HCT116 (cell line): ENCODE measurements around the gene DPY19L3. TPM values are rescaled to one million over a fixed set of nuclear protein-coding genes. Genes with fewer than 3 reads are reported as not detected.

ENCODE experiments used
- ATAC-seq: fragments of 200-7000 bp; cut with Tn5 transposase; 2 replicates; pipeline ENCODE4 v1.9.1; 2020; ENCODE audit warnings: mild to moderate bottlenecking, moderate library complexity
- BruUV-seq: library from RNA; stranded (reverse); fragments of 400-500 nt; replicated peaks from 2 replicates; lab custom pipeline; 2021; lab: Mats Ljungman, UMichigan
- CTCF ChIA-PET: fragments of 300-600 bp; sonication (Branson Sonifier 250); formaldehyde crosslinking; loops from one replicate; lab custom pipeline; 2021; ENCODE audit warnings: antibody characterized with exemption; lab: Charles Lee
- POLR2A ChIA-PET: fragments of 300-600, 350-600 bp; sonication (Branson Sonifier 250); formaldehyde crosslinking; loops from one replicate; lab custom pipeline; 2021; ENCODE audit warnings: antibody characterized with exemption; lab: Charles Lee
- RAD21 ChIA-PET, 2 experiments: fragments of 300-600 bp; sonication (Branson Sonifier 250); formaldehyde crosslinking; loops; one replicate each; lab custom pipeline; 2023; ENCODE audit warnings: low total read pairs in 2 of 2; ENCODE audit not compliant: uncharacterized antibody in 2 of 2, unreplicated experiment in 2 of 2, low non-redundant PET in 1 of 2; lab: Charles Lee
- DNase-seq: peaks from one replicate; pipeline ENCODE4 v3.0.0-alpha.2; 2010; ENCODE audit warnings: low read depth, low spot score
- H2AFZ ChIP-seq: fragments of 200-600 bp; shearing (Covaris generic), sonication (generic); 2 replicates; pipeline ENCODE4 v1.6.1; 2017; ENCODE audit warnings: low read depth, mixed run types, mixed read lengths, antibody characterized with exemption, low read length; ENCODE audit not compliant: poor library complexity, severe bottlenecking
- H3K27ac ChIP-seq: 2 replicates; pipeline ENCODE4 v1.5.1; 2012; ENCODE audit warnings: low read depth, low read length
- H3K27me3 ChIP-seq: fragments of 200-600 bp; sonication (generic); 2 replicates; pipeline ENCODE4 v1.6.1; 2016; ENCODE audit warnings: mixed run types, low read length, mixed read lengths; ENCODE audit not compliant: insufficient read depth
- H3K36me3 ChIP-seq, 2 experiments: fragments of 200-500 bp in 1 of 2; fragments of 200-600 bp in 1 of 2; sonication (Bioruptor generic) in 1 of 2; sonication (generic) in 1 of 2; 2 replicates each; pipeline versions ENCODE4 v1.5.1 to v1.6.1; 2014 to 2016; ENCODE audit warnings: low read length in 2 of 2, inconsistent platforms in 1 of 2, mixed read lengths in 1 of 2, mixed run types in 1 of 2; ENCODE audit not compliant: insufficient read depth in 2 of 2, control insufficient read depth in 1 of 2
- H3K4me1 ChIP-seq, 2 experiments: fragments of 200-600 bp in 1 of 2; sonication (generic) in 1 of 2; 2 replicates each; pipeline versions ENCODE4 v1.5.1 to v1.6.1; 2012 to 2017; ENCODE audit warnings: low read length in 2 of 2, inconsistent platforms in 1 of 2, mild to moderate bottlenecking in 1 of 2, mixed read lengths in 1 of 2, mixed run types in 1 of 2, moderate library complexity in 1 of 2; ENCODE audit not compliant: insufficient read depth in 2 of 2, control insufficient read depth in 1 of 2
- H3K4me2 ChIP-seq: fragments of 200-600 bp; sonication (generic); 2 replicates; pipeline ENCODE4 v1.6.1; 2017; ENCODE audit warnings: mixed run types, low read length, mixed read lengths
- H3K4me3 ChIP-seq, 2 experiments: fragments of 200-600 bp in 1 of 2; sonication (generic) in 1 of 2; replicated peaks in 1 of 2; 2 replicates each; pipeline ENCODE4 v1.5.1; 2011 to 2016; ENCODE audit warnings: low read length in 2 of 2, control low read depth in 1 of 2, low read depth in 1 of 2, mild to moderate bottlenecking in 1 of 2, mixed read lengths in 1 of 2, mixed run types in 1 of 2
- H3K79me2 ChIP-seq: fragments of 200-600 bp; sonication (generic); 2 replicates; pipeline ENCODE4 v1.6.1; 2017; ENCODE audit warnings: mild to moderate bottlenecking, mixed run types, low read length, moderate library complexity, mixed read lengths; ENCODE audit not compliant: insufficient read depth
- H3K9ac ChIP-seq: fragments of 200-600 bp; sonication (generic); 2 replicates; pipeline ENCODE4 v1.6.1; 2016; ENCODE audit warnings: low read length, mixed read lengths
- H3K9me2 ChIP-seq: fragments of 200-600 bp; sonication (generic), shearing (Covaris generic); 2 replicates; pipeline ENCODE4 v1.6.1; 2017; ENCODE audit warnings: mixed run types, mild to moderate bottlenecking, moderate library complexity; ENCODE audit not compliant: insufficient read depth
- H3K9me3 ChIP-seq, 2 experiments: fragments of 200-500 bp in 1 of 2; fragments of 200-600 bp in 1 of 2; sonication (Bioruptor generic) in 1 of 2; sonication (generic) in 1 of 2; 2 replicates each; pipeline ENCODE4 v1.6.1; 2014 to 2017; ENCODE audit warnings: low read length in 2 of 2, mixed read lengths in 2 of 2, inconsistent platforms in 1 of 2, low read depth in 1 of 2, mild to moderate bottlenecking in 1 of 2, mixed run types in 1 of 2, moderate library complexity in 1 of 2; ENCODE audit not compliant: control insufficient read depth in 1 of 2, insufficient read depth in 1 of 2
- H4K20me1 ChIP-seq: fragments of 200-600 bp; sonication (generic), shearing (Covaris generic); 2 replicates; pipeline ENCODE4 v1.6.1; 2017; ENCODE audit warnings: mixed run types, mild to moderate bottlenecking, moderate library complexity; ENCODE audit not compliant: insufficient read depth
- EGR1 ChIP-seq: IDR thresholded peaks from 2 replicates; pipeline ENCODE4 v1.6.1; 2012; ENCODE audit warnings: low read depth
- FOSL1 ChIP-seq: IDR thresholded peaks from 2 replicates; pipeline ENCODE4 v1.6.1; 2012; ENCODE audit warnings: low read depth
- SIN3A ChIP-seq: IDR thresholded peaks from 2 replicates; pipeline ENCODE4 v1.6.1; 2012; ENCODE audit warnings: low read depth
- SP1 ChIP-seq: IDR thresholded peaks from 2 replicates; pipeline ENCODE4 v1.6.1; 2012; ENCODE audit warnings: low read depth
- ZFX ChIP-seq: fragments of 450-650 bp; IDR thresholded peaks from 2 replicates; pipeline ENCODE4 v1.6.1; 2017
- intact Hi-C: fragments of 100-400 bp; cut with micrococcal nuclease; formaldehyde crosslinking; loops from 2 replicates; pipeline ENCODE4 v1.10.0; 2022
- total RNA-seq: library from RNA; stranded (reverse); gene quantifications from one replicate; pipeline ENCODE4 v1.2.1, GENCODE V29; 2021; ENCODE audit not compliant: unreplicated experiment
- TF ChIP-seq, protein P1 (sequence below): IDR thresholded peaks from 2 replicates; pipeline ENCODE4 v1.6.1; 2012

The DPY19L3 gene
- total RNA-seq, 1 experiment from 2014 or later: 14.5 TPM

DNA sequence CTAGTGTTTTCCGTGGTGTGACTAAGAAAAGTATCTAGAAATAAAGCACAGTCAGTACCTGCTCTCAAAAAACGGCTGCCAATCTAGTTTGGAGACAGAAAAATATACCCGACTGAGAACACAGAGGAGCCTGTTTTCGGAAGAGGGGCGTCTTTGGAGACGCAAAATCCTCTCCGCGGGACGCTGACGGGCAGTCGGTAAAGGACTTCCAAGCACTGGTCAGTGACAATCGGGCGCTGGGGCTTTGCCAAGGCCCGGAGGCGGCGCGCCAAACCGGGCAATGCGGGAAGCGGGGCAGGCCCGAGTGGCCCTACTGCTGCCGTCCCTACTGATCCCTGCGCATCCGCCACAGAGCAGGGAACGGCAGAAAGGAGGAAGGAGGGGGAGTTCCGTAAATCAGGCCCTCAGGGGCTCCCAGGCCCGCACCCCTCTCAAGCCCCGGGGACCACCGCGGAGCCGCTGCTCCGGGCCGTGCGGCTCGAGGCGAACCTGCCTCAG lies 588 bp upstream of the DPY19L3 start:
- ChIA-PET CTCF (interaction anchor here (0.9 kb wide), 1 partner anchor 1738 kb away, joined by 5 read pairs; no protein-coding TSS in a partner anchor), POLR2A (interaction anchor here (0.8 to 1.4 kb wide), 6 partner anchors 11 to 164 kb away, joined by 3 read pairs; no protein-coding TSS in a partner anchor), RAD21 (no interaction called here)
- Histone ChIP-seq H3K9ac (peak overlapping the region; percentile 98), H3K4me1 (peaks cover 7 to 16% of the 10 kb centered on the region in 2 experiments; a peak in 3 of 4 replicates), H3K4me3 (peak overlapping the region; percentile 84 to 92), H3K27me3 (no peaks in the 10 kb centered on the region), H3K9me2 (no peaks in the 10 kb centered on the region), H4K20me1 (no peaks in the 10 kb centered on the region), H3K27ac (peak overlapping the region; percentile 99), H3K36me3 (peaks cover 0 to 6% of the 10 kb centered on the region in 2 experiments; a peak in 1 of 4 replicates), H2AFZ (no peak overlapping the region), H3K79me2 (peaks cover 16% of the 10 kb centered on the region; the same call in 1 of the 2 replicates), H3K9me3 (no peaks in the 10 kb centered on the region), H3K4me2 (peak overlapping the region; percentile 87)
- ATAC-seq: no peak
- TSS peak; percentile 82 for BruUV-seq
- TF ChIP-seq FOSL1 (no peak), ZFX (peak; percentile 93), EGR1 (no peak)
- intact Hi-C loops: no loop called here
- no peak for DNase-seq

DNA sequence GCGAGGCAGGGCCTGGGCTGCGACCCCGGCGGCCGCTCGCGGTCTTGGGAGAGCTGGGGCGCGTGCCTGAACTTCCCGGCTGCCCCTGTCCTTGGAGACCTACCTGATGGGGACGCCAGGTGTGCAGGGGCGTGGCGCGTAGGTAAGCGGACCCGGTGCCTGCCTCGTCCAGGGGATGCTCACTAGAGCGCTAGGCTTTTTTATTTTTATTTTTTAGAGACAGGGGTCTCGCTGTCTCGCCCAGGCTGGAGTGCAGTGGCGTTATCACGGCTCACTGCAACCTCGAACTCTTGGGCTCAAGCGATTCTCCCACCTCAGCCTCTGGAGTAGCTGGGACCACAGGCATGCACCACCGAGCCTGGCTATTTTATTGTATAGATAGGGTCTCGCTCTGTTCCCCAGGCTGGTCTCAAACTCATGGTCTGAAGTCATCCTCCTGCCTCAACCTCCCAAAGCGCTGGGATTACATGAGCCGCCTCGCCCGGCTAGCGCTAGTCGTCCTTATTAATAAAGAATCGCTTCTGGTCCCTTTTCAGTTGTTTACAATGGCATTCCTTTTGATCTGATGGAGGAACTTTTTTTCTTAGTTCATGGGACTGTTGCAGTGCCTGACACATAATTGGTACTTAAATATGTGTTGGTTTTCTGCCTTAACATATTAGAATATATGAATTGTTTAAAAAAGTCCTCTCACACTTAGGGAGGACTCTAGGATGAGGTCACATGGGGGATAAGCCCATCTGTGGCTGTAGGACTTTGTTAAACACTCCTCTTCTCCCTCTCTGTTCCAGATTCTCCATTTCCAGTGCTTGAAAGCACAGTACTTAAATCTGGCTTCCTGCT lies 812 bp downstream of the DPY19L3 start:
- Histone ChIP-seq H3K36me3 (peaks cover 0 to 8% of the 10 kb centered on the region in 2 experiments; a peak in 1 of 4 replicates), H3K27ac (peak overlapping the region; percentile 99)

More for the DNA sequence above, 812 bp downstream of the DPY19L3 start:
- intact Hi-C loops: no loop called here
- BruUV-seq: no TSS peak
- Histone ChIP-seq H3K9me3 (no peaks in the 10 kb centered on the region), H3K9me2 (no peaks in the 10 kb centered on the region), H3K4me2 (peak overlapping the region; percentile 87), H3K9ac (peak overlapping the region; percentile 98), H4K20me1 (no peaks in the 10 kb centered on the region), H2AFZ (no peak overlapping the region), H3K4me3 (peak overlapping the region; percentile 84 to 92), H3K79me2 (peaks cover 16% of the 10 kb centered on the region; the same call in 1 of the 2 replicates), H3K27me3 (no peaks in the 10 kb centered on the region), H3K4me1 (peaks cover 7 to 16% of the 10 kb centered on the region in 2 experiments; a peak in 3 of 4 replicates)
- DNase-seq: peak; percentile 12
- no peak for ATAC-seq
- ChIA-PET CTCF (interaction anchor here (0.9 kb wide), 1 partner anchor 1739 kb away, joined by 5 read pairs; no protein-coding TSS in a partner anchor), POLR2A (interaction anchor here (0.8 to 1.4 kb wide), 2 partner anchors 12 to 14 kb away, joined by 3 read pairs; no protein-coding TSS in a partner anchor), RAD21 (no interaction called here)
- TF ChIP-seq SP1 (no peak), SIN3A (0 out of 2 replicates have a peak, but pooled peaks have one; percentile 33)
- TF ChIP-seq, protein P1, sequence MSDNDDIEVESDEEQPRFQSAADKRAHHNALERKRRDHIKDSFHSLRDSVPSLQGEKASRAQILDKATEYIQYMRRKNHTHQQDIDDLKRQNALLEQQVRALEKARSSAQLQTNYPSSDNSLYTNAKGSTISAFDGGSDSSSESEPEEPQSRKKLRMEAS: 0 out of 2 replicates have a peak, but pooled peaks have one; percentile 21
